NCI-H526 (cell line): ENCODE data around the gene RITA1.
"Not testable (repeated sequence)": the region's sequence is repeated elsewhere in the genome, so short reads cannot be mapped to it uniquely, and the experiment has no call there.

Experiments
- DNase-seq, 2 experiments: peaks; one replicate each; lab custom pipeline; 2025; lab: John Stamatoyannopoulos, UW

RITA1 gene

GRCh38 chr12:113202300-113203075, 17.0 kb downstream of the RITA1 start:
- no peak for DNase-seq

- no peak for DNase-seq
Measured at GRCh38 chr12:113203852-113204760, 18.6 kb downstream of the RITA1 start.

DNA sequence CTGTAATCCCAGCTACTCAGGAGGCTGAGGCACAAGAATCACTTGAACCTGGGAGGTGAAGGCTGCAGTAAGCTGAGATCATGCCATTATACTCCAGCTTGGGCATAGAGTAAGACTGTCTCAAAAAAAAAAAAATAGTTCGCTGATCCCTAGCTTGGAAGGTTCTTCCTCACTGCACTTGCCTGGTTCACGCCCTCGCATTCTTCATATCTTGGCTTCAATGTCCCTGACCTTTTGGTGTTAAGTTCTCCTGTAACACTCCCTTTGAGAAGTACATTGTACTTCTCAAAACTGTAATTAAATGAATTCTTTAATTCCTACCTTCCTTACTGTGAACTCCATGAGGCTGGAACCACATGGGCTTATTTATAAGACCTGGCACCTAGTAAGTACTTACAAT, 19.3 kb downstream of the RITA1 start:
- no peak for DNase-seq

DNA sequence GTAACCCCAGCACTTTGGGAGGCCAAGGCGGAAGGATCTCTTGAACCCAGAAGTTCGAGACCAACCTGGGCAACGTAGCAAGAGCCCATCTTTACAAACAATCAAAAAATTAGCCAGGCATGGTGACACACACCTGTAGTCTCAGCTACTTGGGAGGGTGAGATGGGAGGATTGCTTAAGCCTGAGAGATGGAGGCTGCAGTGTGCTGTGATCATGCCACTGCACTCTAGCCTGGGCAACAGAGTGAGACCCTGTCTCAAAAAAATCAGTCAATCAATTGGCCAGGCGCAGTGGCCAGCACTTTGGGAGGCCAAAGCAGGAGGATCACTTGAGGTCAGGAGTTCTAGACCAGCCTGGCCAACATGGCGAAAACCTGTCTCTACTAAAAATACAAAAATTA, 21.3 kb downstream of the RITA1 start:
- not testable (repeated sequence) for DNase-seq

GRCh38 chr12:113207613-113208040, 22.1 kb downstream of the RITA1 start:
- DNase-seq, result no peak

DNA sequence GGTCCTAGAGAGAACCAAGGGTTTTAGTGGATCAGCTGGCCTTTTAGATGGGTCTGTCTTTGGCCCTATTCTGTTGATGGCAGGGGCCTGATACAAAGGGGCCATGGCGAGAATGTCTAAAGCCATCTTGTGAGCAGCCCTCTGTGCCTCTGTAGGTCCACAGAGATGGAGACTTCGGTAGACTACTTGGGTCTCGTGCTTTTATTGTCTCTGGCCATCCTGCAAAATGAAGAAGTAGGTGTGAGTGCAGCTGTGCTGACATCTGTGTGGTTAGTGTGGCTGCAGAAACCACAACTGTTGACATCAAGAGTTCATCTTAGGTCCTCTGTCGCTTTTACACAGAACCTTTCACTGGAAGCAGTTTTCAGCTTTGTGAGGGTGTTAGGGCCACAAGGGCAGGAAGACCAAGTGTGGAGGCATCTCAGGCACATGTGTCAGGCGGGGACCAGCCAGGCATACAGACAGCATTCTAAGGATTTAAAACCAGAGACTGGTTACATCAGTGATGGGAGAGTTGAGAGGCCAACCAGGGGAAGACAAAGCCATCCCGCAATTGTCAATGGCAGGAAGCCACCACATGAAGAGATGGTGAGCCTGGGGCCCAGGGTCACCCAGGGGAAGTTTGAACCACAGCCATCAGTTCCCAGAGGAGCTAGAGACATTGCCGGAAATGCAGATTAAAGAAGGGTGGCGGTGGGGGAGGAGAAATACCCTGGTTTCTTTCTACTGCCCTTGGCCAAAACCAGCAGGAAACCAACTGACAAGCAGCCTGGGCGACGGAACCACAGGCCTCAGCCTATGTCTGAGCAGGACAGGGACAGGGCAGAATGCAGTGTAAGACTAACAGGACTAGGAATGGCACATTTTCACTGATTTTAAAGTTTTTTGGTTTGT, 22.8 kb downstream of the RITA1 start:
- no peak for DNase-seq

- DNase-seq, result no peak
Measured at GRCh38 chr12:113211160-113211559, 25.6 kb downstream of the RITA1 start.

DNA sequence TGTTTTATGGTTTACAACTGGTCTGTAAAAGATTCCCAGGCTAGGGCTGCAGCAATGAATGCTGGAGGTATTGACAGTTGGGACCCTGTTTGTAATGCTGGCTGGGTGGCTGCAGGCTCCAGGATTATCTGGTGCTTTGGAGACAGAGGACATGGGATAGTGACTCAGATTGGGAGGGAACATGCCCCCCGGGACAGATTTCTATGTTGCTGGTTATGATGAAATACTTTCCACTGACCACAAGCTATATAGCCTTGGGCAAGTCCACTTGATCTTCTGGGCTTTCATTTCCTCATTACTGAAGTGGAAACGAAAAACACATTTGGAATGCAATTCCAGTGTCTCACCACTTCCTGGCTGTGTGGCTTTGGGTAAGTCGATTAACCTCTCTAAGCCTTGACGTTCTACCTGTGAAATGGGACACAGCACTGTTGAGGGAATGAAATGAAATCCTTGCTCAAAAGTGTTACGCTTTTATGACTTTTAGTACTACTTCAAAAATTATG, 29.4 kb downstream of the RITA1 start:
- no peak for DNase-seq

- no peak for DNase-seq
Measured at GRCh38 chr12:113216027-113216426, 30.5 kb downstream of the RITA1 start.

- DNase-seq, result no peak
Measured at GRCh38 chr12:113220593-113221180, 35.2 kb downstream of the RITA1 start.

GRCh38 chr12:113221181-113221996, 35.9 kb downstream of the RITA1 start, which contains the start of gene TPCN1:
TSS of gene TPCN1 (plus strand) at chr12:113221464. CDS start at chr12:113226853, 5,389 bp downstream.
- peak; percentile 99 to 100 for DNase-seq

GRCh38 chr12:113221997-113222729, 36.6 kb downstream of the RITA1 start:
- peak in 1 of 2 experiments; percentile 40 for DNase-seq

DNA sequence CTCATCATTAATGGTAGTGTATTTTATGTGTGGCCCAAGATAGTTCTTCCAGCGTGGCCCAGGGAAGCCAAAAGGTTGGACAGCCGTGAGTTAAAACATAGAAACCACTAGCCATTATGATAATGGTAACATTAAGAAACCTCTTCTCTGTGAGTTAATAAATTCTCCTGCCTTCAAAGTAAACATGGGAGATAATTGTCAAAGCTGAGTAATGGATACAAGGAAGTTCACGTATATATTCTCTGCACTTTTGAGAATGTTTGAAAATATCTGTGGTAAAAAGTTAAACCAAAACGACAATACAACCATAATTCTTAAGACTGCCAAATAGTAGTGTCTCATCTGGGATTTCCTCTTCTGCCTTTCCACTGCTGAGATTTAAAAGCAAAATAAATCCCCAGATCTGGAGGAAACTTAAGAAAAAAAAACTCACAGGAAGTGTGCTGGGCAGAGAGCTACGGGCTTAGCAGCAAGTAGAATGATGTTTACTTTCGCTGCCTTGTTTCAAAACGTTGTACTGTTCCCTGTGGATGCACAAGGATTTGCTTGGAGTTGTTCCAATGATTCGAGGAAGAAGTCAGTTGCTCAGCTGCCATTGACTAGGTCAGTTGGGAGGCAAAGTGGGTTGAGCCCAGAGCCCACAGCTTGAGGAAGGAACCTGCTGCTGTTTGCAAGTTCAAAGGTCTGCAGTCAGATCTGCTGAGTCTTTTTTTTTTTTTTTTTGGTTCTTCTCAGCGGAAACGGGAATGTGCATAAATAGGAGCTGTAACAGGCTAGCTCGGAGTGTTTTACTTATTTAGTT, 37.4 kb downstream of the RITA1 start:
- peak; percentile 47 to 56 for DNase-seq

GRCh38 chr12:113224955-113225354, 39.4 kb downstream of the RITA1 start:
- DNase-seq, result no peak

- DNase-seq, result no peak
Measured at GRCh38 chr12:113226696-113227568, 41.4 kb downstream of the RITA1 start.

- no peak for DNase-seq
Measured at GRCh38 chr12:113227686-113228391, 42.3 kb downstream of the RITA1 start.

DNA sequence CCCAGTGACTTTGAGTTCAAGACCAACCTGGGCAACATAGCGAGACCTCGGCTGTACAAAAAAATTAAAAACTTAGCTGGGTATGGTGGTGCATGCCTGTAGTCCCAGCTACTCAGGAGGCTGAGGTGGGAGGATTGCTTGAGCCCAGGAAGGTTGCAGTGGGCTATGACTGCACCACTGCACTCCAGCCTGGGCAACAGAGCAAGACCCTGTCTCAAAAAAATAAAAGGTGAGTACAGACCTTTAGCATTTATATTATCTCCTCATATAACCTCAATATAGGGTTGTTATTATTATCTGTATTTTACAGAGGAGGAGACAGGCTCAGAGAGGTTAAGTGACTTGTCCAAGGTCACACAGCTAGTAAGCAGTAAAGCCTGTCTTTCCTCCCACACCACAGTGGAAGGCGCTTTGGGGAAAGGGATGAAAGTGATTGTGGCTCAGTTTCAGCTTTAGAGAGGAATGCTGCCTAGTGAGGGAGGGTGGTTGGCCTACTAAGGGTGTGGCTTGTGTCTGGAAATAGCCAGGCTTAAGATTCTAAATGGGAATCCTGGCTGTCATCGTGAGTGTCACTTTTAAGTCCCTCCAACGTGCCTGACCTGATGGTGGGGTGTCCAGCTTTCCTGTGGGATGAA, 43.0 kb downstream of the RITA1 start:
- DNase-seq, result no peak
